ENCODE results near the gene PHB1. TPM values are rescaled to one million over a fixed set of nuclear protein-coding genes. Genes with fewer than 3 reads are reported as not detected.

The PHB1 gene
- total RNA-seq, 2 donors from 2014 or later = 134 to 301 TPM

GRCh38 chr17:49357516-49357915 lies 57.2 kb downstream of the PHB1 start:
- Mint-ChIP-seq H3K36me3 (peaks cover 0 to 10% of the 10 kb centered on the region in 2 donors), H3K9me3 (no peaks in the 10 kb centered on the region), H3K27ac (no peak overlapping the region)
- DNase-seq (ENCODE audit: low spot score in 2 of 2) = no peak
- ATAC-seq = no peak

- Mint-ChIP-seq H3K9me3 (no peaks in the 10 kb centered on the region), H3K36me3 (peaks cover 0 to 9% of the 10 kb centered on the region in 2 donors), H3K27ac (no peak overlapping the region)
- ATAC-seq (no peak), DNase-seq (ENCODE audit: low spot score in 2 of 2) (no peak)
These were observed 58.4 kb downstream of the PHB1 start for GRCh38 chr17:49356320-49356719.

Other genes starting within 250 kb of the PHB1 start
- gene GNGT2, start 204.3 kb downstream of the PHB1 start, total RNA-seq = 10 to 100 TPM; 37.5 to 40.2 TPM
- 10 to 100 TPM; 35.3 to 41.5 TPM for gene ABI3, start 204.2 kb downstream of the PHB1 start, total RNA-seq
- not detected for gene PHOSPHO1, start 184.1 kb downstream of the PHB1 start, total RNA-seq
- 1 to 10 TPM; 5.8 to 6.3 TPM for gene ZNF652, start 52.6 kb downstream of the PHB1 start, total RNA-seq
- gene NGFR, start 80.4 kb upstream of the PHB1 start, total RNA-seq = not detected
- gene NXPH3, start 161.0 kb upstream of the PHB1 start, total RNA-seq = under 1 TPM; 0.14 to 0.23 TPM